ENCODE data around the gene ARHGEF37.

The ARHGEF37 gene

DNA sequence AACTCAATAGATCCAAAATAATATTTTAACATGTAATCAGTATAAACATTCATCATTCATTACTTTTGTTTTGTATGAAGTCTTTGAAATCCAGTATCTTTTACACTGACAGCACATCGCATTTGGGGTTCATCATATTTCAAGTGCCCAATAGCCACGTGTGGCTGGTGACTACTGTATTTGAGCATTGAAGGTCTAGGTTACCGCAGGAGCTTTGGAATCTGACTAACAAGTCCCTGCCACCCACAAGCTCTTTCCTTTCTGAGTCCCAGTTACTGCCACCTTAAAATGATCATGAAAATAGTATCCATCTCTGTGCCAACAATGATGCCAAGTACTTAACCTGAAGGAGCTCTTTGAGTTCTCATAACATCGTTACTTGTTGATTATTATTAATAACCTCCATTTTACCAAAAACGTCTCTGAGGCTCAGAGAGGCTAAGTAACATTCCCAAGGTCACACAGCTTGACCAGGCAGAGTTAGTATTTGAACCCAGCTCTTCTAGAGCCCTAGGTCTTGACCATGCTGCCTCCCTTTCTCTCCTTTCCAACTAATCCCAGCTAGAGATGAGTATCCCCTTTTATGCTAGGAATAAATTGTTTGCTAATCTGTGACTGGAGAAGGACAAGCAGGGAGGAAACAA is 24.2 kb downstream of the ARHGEF37 start:
- no peak overlapping the region for H3K9ac ChIP-seq (ENCODE audit: low read length)
- no peak overlapping the region for H3K4me2 ChIP-seq (ENCODE audit: low read length)
- H2AFZ ChIP-seq (ENCODE audit: low read depth, low read length): no peak overlapping the region
- peaks cover 16% of the 10 kb centered on the region for H3K4me1 ChIP-seq (ENCODE audit: low read length)
- H3K4me3 ChIP-seq (ENCODE audit: low read length): no peak overlapping the region
- no peaks in the 10 kb centered on the region for H3K79me2 ChIP-seq (ENCODE audit: low read length)
- no peaks in the 10 kb centered on the region for H3K27me3 ChIP-seq (ENCODE audit: low read depth, low read length)
- no peaks in the 10 kb centered on the region for H3K9me3 ChIP-seq (ENCODE audit: insufficient read depth, low read length)
- no peaks in the 10 kb centered on the region for H3K36me3 ChIP-seq (replicated peaks; ENCODE audit: low read depth, low read length)
- TF ChIP-seq CTCF (IDR thresholded peaks at IDR 0.05; ENCODE audit: low read depth, low read length): no peak
- TF ChIP-seq EZH2phosphoT487 (IDR thresholded peaks at IDR 0.05; ENCODE audit: low read depth): no peak
- no peaks in the 10 kb centered on the region for H4K20me1 ChIP-seq (ENCODE audit: insufficient read depth, low read length)
- H3K27ac ChIP-seq (ENCODE audit: low read length): no peak overlapping the region

DNA sequence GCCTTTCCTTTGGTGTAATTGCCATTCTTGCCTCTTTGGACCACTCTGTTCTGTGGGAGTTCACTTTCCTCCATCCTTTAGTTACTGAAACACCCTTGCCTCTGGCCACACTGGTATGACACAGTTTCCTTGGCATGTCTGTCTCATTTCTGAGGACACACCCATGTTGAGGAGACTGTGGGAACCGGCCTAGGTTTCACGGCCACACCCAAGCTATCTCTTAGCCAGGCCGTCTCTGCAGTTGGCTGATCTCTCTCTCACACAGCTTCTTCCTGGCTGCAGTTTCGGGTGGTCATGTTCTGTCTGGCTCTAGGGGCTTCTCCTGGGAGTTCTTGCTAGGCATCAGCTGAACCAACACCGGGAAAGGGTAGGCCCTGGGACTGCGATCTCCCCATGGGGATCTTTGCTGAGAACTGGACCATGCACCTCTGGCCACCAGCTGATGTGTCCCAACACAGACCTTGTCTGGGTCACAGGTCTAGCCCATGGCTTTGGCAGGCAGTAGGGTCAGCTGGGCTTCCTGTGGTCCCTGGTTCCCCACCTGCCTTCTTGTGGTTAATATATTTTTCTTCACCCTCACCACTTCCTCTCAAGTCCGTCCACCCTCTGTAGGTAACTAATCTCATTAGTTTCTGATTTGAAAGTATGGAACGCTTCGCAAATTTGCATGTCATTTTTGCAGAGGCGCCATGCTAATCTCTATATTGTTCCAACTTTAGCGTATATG is 24.9 kb downstream of the ARHGEF37 start:
- no peak overlapping the region for H2AFZ ChIP-seq (ENCODE audit: low read depth, low read length)
- H3K27ac ChIP-seq (ENCODE audit: low read length): no peak overlapping the region
- no peaks in the 10 kb centered on the region for H4K20me1 ChIP-seq (ENCODE audit: insufficient read depth, low read length)
- TF ChIP-seq EZH2phosphoT487 (IDR thresholded peaks at IDR 0.05; ENCODE audit: low read depth): no peak
- no peak for TF ChIP-seq CTCF (IDR thresholded peaks at IDR 0.05; ENCODE audit: low read depth, low read length)
- H3K9ac ChIP-seq (ENCODE audit: low read length): no peak overlapping the region
- no peaks in the 10 kb centered on the region for H3K27me3 ChIP-seq (ENCODE audit: low read depth, low read length)
- no peaks in the 10 kb centered on the region for H3K79me2 ChIP-seq (ENCODE audit: low read length)
- H3K4me3 ChIP-seq (ENCODE audit: low read length): peak overlapping the region; percentile 34
- H3K4me1 ChIP-seq (ENCODE audit: low read length): peaks cover 16% of the 10 kb centered on the region
- no peaks in the 10 kb centered on the region for H3K9me3 ChIP-seq (ENCODE audit: insufficient read depth, low read length)
- no peaks in the 10 kb centered on the region for H3K36me3 ChIP-seq (replicated peaks; ENCODE audit: low read depth, low read length)
- H3K4me2 ChIP-seq (ENCODE audit: low read length): peak overlapping the region; percentile 61

DNA sequence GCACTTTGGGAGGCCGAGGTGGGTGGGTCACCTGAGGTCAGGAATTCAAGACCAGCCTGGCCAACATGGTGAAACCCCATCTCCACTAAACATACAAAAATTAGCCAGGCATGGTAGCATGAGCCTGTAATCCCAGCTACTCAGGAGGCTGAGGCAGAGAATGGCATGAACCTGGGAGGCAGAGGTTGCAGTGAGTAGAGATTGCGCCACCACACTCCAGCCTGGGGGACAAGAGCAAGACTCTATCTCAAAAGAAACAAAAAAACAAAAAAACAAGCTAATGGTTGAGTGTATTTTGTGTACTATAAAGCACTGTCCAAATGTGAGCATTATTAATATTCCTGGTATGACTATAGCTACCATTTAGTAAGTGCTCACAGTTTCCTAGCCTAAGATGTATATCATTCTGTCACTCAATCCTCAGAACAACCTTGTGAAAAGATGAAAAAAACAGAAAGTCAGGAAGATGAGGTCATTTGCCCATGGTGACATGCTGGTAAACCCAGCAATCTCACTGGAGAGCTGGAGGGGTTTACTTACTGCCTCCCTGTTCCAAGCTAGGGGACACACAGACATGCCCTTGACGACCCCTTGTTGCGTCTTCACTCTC is 27.7 kb downstream of the ARHGEF37 start:
- no peaks in the 10 kb centered on the region for H3K79me2 ChIP-seq (ENCODE audit: low read length)
- peaks cover 16% of the 10 kb centered on the region for H3K4me1 ChIP-seq (ENCODE audit: low read length)
- no peak overlapping the region for H3K4me3 ChIP-seq (ENCODE audit: low read length)
- no peak overlapping the region for H3K9ac ChIP-seq (ENCODE audit: low read length)
- TF ChIP-seq EZH2phosphoT487 (IDR thresholded peaks at IDR 0.05; ENCODE audit: low read depth) (no peak), CTCF (IDR thresholded peaks at IDR 0.05; ENCODE audit: low read depth, low read length) (no peak)
- H3K9me3 ChIP-seq (ENCODE audit: insufficient read depth, low read length): no peaks in the 10 kb centered on the region
- H4K20me1 ChIP-seq (ENCODE audit: insufficient read depth, low read length): no peaks in the 10 kb centered on the region
- H3K36me3 ChIP-seq (replicated peaks; ENCODE audit: low read depth, low read length): no peaks in the 10 kb centered on the region
- H3K4me2 ChIP-seq (ENCODE audit: low read length): no peak overlapping the region
- no peak overlapping the region for H3K27ac ChIP-seq (ENCODE audit: low read length)
- H3K27me3 ChIP-seq (ENCODE audit: low read depth, low read length): no peaks in the 10 kb centered on the region
- no peak overlapping the region for H2AFZ ChIP-seq (ENCODE audit: low read depth, low read length)

GRCh38 chr5:149609640-149610219 is 28.4 kb downstream of the ARHGEF37 start:
- Histone ChIP-seq H3K36me3 (replicated peaks; ENCODE audit: low read depth, low read length) (no peaks in the 10 kb centered on the region), H3K4me3 (ENCODE audit: low read length) (no peak overlapping the region), H4K20me1 (ENCODE audit: insufficient read depth, low read length) (no peaks in the 10 kb centered on the region), H3K27me3 (ENCODE audit: low read depth, low read length) (no peaks in the 10 kb centered on the region), H2AFZ (ENCODE audit: low read depth, low read length) (no peak overlapping the region), H3K79me2 (ENCODE audit: low read length) (no peaks in the 10 kb centered on the region), H3K9me3 (ENCODE audit: insufficient read depth, low read length) (no peaks in the 10 kb centered on the region), H3K9ac (ENCODE audit: low read length) (no peak overlapping the region), H3K4me2 (ENCODE audit: low read length) (no peak overlapping the region), H3K27ac (ENCODE audit: low read length) (no peak overlapping the region), H3K4me1 (ENCODE audit: low read length) (peaks cover 16% of the 10 kb centered on the region)
- TF ChIP-seq EZH2phosphoT487 (IDR thresholded peaks at IDR 0.05; ENCODE audit: low read depth) (no peak), CTCF (IDR thresholded peaks at IDR 0.05; ENCODE audit: low read depth, low read length) (no peak)
